Liver (tissue), 9 donors: ENCODE data around the gene NUP107. TPM values are rescaled to one million over a fixed set of nuclear protein-coding genes. Genes with fewer than 3 reads are reported as not detected.

Experiments
- DNase-seq: peaks from one replicate; pipeline ENCODE4 v3.0.0-alpha.2; 2017; ENCODE audit warnings: low spot score
- H3K27ac ChIP-seq, 2 donors: one replicate each; pipeline ENCODE4 v1.7.0; 2013; ENCODE audit warnings: inconsistent platforms in 2 of 2, low read length in 2 of 2, control low read depth in 1 of 2, low read depth in 1 of 2, mild to moderate bottlenecking in 1 of 2
- H3K27me3 ChIP-seq, 4 donors: one replicate each; pipeline versions ENCODE4 v1.6.1 to v1.7.0; 2013; ENCODE audit warnings: low read length in 3 of 4, inconsistent platforms in 1 of 4, mild to moderate bottlenecking in 1 of 4, moderate library complexity in 1 of 4; ENCODE audit not compliant: control insufficient read depth in 4 of 4, insufficient read depth in 4 of 4
- H3K36me3 ChIP-seq, 4 donors: one replicate each; pipeline versions ENCODE4 v1.6.1 to v1.7.0; 2013; ENCODE audit warnings: low read length in 3 of 4, mild to moderate bottlenecking in 3 of 4, low read depth in 1 of 4, moderate library complexity in 1 of 4; ENCODE audit not compliant: control insufficient read depth in 4 of 4, insufficient read depth in 3 of 4
- H3K4me1 ChIP-seq, 4 donors: one replicate each; pipeline versions ENCODE4 v1.6.1 to v1.7.0; 2013; ENCODE audit warnings: low read length in 3 of 4, mild to moderate bottlenecking in 3 of 4, moderate library complexity in 1 of 4; ENCODE audit not compliant: control insufficient read depth in 4 of 4, insufficient read depth in 4 of 4
- H3K4me3 ChIP-seq, 3 donors: one replicate each; pipeline versions ENCODE4 v1.6.1 to v1.7.0; 2013; ENCODE audit warnings: low read length in 3 of 3, control low read depth in 1 of 3, low read depth in 1 of 3, mild to moderate bottlenecking in 1 of 3
- H3K9ac ChIP-seq, 2 donors: one replicate each; pipeline ENCODE4 v1.7.0; 2013; ENCODE audit warnings: low read length in 2 of 2, mild to moderate bottlenecking in 2 of 2, moderate library complexity in 2 of 2, control low read depth in 1 of 2, low read depth in 1 of 2
- H3K9me3 ChIP-seq, 4 donors: one replicate each; pipeline versions ENCODE4 v1.6.1 to v1.7.0; 2013; ENCODE audit warnings: low read length in 3 of 4; ENCODE audit not compliant: control insufficient read depth in 4 of 4
- ATF3 ChIP-seq: IDR thresholded peaks from 2 replicates; pipeline ENCODE4 v1.6.1; 2016; ENCODE audit warnings: antibody characterized with exemption
- EGR1 ChIP-seq, 2 donors: IDR thresholded peaks; 2 replicates each; pipeline ENCODE4 v1.6.1; 2016 to 2018; ENCODE audit warnings: antibody characterized with exemption in 2 of 2, low read depth in 2 of 2
- FOXA1 ChIP-seq: IDR thresholded peaks from 2 replicates; pipeline ENCODE4 v1.6.1; 2016; ENCODE audit warnings: antibody characterized with exemption
- GABPA ChIP-seq, 2 donors: IDR thresholded peaks in 1 of 2; conservative IDR thresholded peaks in 1 of 2; 2 replicates each; pipeline ENCODE4 v1.6.1; 2016; ENCODE audit warnings: antibody characterized with exemption in 2 of 2, mild to moderate bottlenecking in 1 of 2, moderate library complexity in 1 of 2
- HNF4A ChIP-seq, 2 donors: conservative IDR thresholded peaks; 2 replicates each; pipeline ENCODE4 v1.6.1; 2016; ENCODE audit warnings: antibody characterized with exemption in 2 of 2, mild to moderate bottlenecking in 2 of 2
- HNF4G ChIP-seq: IDR thresholded peaks from 2 replicates; pipeline ENCODE4 v1.6.1; 2016; ENCODE audit warnings: antibody characterized with exemption
- JUND ChIP-seq, 2 donors: IDR thresholded peaks; 2 replicates each; pipeline ENCODE4 v1.6.1; 2016; ENCODE audit warnings: antibody characterized with exemption in 2 of 2
- MAX ChIP-seq: IDR thresholded peaks from 2 replicates; pipeline ENCODE4 v1.6.1; 2016; ENCODE audit warnings: antibody characterized with exemption
- NR2F2 ChIP-seq: IDR thresholded peaks from 2 replicates; pipeline ENCODE4 v1.6.1; 2016; ENCODE audit warnings: antibody characterized with exemption
- RAD21 ChIP-seq, 2 donors: IDR thresholded peaks; 2 replicates each; pipeline ENCODE4 v1.6.1; 2016; ENCODE audit warnings: antibody characterized with exemption in 2 of 2, mild to moderate bottlenecking in 2 of 2
- RXRA ChIP-seq, 2 donors: IDR thresholded peaks; 2 replicates each; pipeline ENCODE4 v1.6.1; 2017 to 2018; ENCODE audit warnings: antibody characterized with exemption in 2 of 2, mild to moderate bottlenecking in 1 of 2
- SP1 ChIP-seq: IDR thresholded peaks from 2 replicates; pipeline ENCODE4 v1.6.1; 2018; ENCODE audit warnings: antibody characterized with exemption, mild to moderate bottlenecking
- TAF1 ChIP-seq: conservative IDR thresholded peaks from 2 replicates; pipeline ENCODE4 v1.6.1; 2016; ENCODE audit warnings: antibody characterized with exemption, mild to moderate bottlenecking
- WGBS: extraction: QIAGEN DNeasy Blood & Tissue Kit; methylation state at CpG from one replicate; pipeline ENCODE4 v1.1.7; 2013; 5-methylcytosine and 5-hydroxymethylcytosine counted together
- polyA plus RNA-seq, 2 donors: library from polyadenylated mRNA; stranded (reverse) in 1 of 2; unstranded in 1 of 2; fragments of 200-250 nt in 1 of 2; fragments of >200 nt in 1 of 2; fragmentation: Nextera tagmentation in 1 of 2; extraction: Ambion mirVana in 1 of 2; gene quantifications; one replicate each; pipeline versions ENCODE4 v1.2.1 to v1.2.3, GENCODE V29; 2013 to 2015
- total RNA-seq, 2 donors: library from RNA; depleted of rRNA; stranded (reverse); fragments of >200 nt; gene quantifications; one replicate each; pipeline ENCODE4 v1.2.3, GENCODE V29; 2014
- TF ChIP-seq, protein P1 (sequence below): fragments of 150-350 bp; IDR thresholded peaks from 2 replicates; pipeline ENCODE4 v1.5.1; 2017; ENCODE audit warnings: improper control_type of control experiment, low read depth, low read length; ENCODE audit not compliant: missing input control
- TF ChIP-seq, protein P2 (sequence below): IDR thresholded peaks from 2 replicates; pipeline ENCODE4 v1.6.1; 2016; ENCODE audit warnings: antibody characterized with exemption, mild to moderate bottlenecking
- donor health status: healthy.
- donor health status: healthy.
- donor health status: healthy.
- donor health status: healthy.
- donor health status: healthy.

NUP107 gene
- total and polyA plus RNA-seq, 4 donors: 6.3 to 38.3 (median 16.2) TPM

DNA sequence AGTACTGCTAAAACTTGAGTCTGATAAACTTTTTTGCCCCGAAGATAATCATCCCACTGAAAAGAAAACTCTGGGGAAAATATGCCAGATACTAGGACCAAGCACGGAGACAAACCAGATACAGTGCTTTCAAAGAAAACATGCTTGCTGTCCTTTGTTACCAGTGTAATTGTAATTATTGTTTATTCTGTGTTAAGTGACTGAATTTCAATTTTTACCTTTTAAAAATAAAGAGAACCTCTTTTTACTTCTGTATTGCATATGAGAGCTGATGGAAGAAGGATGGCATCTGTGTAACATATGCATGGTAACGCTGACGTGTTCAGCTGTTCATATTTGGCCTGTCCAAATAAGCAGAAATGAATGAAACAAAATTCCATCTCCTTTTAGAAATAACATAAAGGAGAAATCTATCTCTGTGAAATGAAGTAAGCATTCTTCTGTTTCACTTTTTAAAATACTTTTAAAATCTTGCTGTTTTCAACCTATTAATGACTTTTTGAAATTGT is 81.7 kb downstream of the NUP107 start (continued):
- TF ChIP-seq, protein P1, sequence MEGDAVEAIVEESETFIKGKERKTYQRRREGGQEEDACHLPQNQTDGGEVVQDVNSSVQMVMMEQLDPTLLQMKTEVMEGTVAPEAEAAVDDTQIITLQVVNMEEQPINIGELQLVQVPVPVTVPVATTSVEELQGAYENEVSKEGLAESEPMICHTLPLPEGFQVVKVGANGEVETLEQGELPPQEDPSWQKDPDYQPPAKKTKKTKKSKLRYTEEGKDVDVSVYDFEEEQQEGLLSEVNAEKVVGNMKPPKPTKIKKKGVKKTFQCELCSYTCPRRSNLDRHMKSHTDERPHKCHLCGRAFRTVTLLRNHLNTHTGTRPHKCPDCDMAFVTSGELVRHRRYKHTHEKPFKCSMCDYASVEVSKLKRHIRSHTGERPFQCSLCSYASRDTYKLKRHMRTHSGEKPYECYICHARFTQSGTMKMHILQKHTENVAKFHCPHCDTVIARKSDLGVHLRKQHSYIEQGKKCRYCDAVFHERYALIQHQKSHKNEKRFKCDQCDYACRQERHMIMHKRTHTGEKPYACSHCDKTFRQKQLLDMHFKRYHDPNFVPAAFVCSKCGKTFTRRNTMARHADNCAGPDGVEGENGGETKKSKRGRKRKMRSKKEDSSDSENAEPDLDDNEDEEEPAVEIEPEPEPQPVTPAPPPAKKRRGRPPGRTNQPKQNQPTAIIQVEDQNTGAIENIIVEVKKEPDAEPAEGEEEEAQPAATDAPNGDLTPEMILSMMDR: no peak
- TF ChIP-seq HNF4G: no peak

DNA sequence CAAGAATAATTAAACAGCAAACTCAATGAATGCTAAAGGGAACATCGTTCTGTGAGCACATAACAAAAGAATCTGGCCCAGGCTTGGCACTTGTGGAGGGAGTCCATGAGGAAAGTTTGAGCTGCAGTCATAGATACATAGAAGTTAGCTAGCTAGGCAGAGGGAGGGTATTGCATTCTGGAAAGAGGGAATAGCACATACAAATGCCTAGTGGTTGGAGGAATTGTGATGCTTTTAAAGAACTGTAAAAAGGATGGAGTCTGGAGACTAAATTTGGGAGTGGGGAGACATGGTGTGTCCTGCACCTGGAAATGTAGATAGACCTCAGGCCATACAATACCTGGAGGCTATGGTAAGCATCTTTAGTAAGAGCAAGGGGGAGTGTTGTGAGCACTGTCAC is 83.2 kb downstream of the NUP107 start:
- H3K4me1 ChIP-seq: no peaks in the 10 kb centered on the region
- peaks cover 0 to 5% (median under 1%) of the 10 kb centered on the region in 4 donors for H3K36me3 ChIP-seq
- no peaks in the 10 kb centered on the region for H3K9me3 ChIP-seq
- no peak overlapping the region for H3K9ac ChIP-seq
- TF ChIP-seq RXRA (IDR thresholded peaks at IDR 0.05) (no peak), HNF4G (no peak), GABPA (IDR thresholded peaks at IDR 0.05 in 1 of 2, conservative IDR thresholded peaks at IDR 0.05 in 1 of 2) (no peak), FOXA1 (no peak), JUND (IDR thresholded peaks at IDR 0.05) (no peak), ATF3 (no peak), MAX (no peak), EGR1 (IDR thresholded peaks at IDR 0.05; ENCODE audit: low read depth in 2 of 2) (no peak), NR2F2 (no peak), HNF4A (conservative IDR thresholded peaks at IDR 0.05) (no peak), RAD21 (IDR thresholded peaks at IDR 0.05) (no peak), TAF1 (no peak), SP1 (no peak)
- TF ChIP-seq, protein P2, sequence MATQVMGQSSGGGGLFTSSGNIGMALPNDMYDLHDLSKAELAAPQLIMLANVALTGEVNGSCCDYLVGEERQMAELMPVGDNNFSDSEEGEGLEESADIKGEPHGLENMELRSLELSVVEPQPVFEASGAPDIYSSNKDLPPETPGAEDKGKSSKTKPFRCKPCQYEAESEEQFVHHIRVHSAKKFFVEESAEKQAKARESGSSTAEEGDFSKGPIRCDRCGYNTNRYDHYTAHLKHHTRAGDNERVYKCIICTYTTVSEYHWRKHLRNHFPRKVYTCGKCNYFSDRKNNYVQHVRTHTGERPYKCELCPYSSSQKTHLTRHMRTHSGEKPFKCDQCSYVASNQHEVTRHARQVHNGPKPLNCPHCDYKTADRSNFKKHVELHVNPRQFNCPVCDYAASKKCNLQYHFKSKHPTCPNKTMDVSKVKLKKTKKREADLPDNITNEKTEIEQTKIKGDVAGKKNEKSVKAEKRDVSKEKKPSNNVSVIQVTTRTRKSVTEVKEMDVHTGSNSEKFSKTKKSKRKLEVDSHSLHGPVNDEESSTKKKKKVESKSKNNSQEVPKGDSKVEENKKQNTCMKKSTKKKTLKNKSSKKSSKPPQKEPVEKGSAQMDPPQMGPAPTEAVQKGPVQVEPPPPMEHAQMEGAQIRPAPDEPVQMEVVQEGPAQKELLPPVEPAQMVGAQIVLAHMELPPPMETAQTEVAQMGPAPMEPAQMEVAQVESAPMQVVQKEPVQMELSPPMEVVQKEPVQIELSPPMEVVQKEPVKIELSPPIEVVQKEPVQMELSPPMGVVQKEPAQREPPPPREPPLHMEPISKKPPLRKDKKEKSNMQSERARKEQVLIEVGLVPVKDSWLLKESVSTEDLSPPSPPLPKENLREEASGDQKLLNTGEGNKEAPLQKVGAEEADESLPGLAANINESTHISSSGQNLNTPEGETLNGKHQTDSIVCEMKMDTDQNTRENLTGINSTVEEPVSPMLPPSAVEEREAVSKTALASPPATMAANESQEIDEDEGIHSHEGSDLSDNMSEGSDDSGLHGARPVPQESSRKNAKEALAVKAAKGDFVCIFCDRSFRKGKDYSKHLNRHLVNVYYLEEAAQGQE: no peak
- TF ChIP-seq, protein P1: no peak
- no peak overlapping the region for H3K4me3 ChIP-seq
- WGBS: 94% methylated on average over 1 of the region's 1 CpG
- H3K27ac ChIP-seq: no peak overlapping the region
- no peaks in the 10 kb centered on the region for H3K27me3 ChIP-seq
- DNase-seq: no peak
